NCI-H1417 treated with DMSO at 0.1 percent for 48 hours (cell line): ENCODE results near the gene MYRF.

Experiments used
- DNase-seq: peaks from one replicate; lab custom pipeline; 2025; lab: John Stamatoyannopoulos, UW

Gene MYRF

GRCh38 chr11:61776561-61777075 is 24.2 kb downstream of the MYRF start:
- DNase-seq = no peak

DNA sequence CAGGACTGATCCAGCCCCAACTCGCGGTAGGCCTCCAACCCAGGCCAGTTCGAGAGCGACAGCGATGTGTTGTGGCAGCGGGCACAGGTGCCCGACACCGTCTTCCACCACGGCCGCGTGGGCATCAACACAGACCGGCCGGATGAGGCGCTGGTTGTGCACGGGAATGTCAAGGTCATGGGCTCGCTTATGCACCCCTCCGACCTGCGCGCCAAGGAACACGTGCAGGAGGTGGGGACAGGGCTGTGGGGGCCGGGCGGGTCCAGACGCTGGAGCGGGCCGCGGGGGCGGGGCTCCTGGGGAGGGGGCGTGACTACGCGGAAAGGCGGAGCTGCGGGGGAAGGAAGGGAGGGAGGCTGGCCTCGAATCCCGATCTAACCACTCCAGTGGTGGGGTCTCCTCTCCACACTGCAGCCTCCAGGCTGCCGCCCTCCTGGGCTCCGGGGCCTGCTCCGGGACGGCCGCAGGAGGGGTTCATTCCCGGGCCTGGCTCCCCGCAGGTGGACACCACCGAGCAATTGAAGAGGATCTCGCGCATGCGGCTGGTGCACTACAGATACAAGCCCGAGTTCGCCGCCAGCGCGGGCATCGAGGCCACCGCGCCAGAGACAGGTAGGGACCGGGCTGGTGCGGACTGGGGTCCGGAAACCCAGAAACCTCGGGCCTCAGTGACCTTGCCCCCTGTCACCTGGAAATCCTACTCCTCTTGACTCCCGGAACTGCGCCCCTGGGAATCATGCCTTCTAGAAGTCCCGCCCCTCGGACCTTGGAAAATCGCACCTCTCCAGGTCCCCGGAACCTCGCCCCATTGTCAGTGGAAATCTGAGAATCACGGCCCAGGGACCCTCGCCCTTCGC is 25.0 kb downstream of the MYRF start:
- no peak for DNase-seq

DNA sequence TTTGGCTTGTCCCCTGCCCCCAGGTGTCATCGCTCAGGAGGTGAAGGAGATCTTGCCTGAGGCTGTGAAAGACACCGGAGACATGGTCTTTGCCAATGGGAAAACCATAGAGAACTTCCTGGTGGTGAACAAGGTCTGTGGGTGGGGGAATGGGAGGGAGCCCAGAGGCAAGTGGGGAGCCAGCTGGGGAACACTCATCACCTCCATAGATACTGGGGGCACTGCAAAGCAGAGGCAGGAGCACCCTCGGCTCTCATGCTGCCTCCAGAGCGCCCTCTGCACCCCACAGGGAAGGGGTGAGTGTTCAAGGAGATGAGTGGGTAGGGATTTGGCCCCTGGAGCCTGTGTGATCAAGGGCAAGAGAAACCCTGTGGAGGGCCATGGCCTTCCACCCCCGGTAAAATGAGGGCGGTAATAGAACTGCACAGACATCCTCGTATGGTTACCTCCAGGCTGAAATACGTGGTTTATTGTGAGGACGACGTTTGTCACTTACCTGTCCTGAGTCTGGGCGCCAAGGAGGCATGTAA is 26.0 kb downstream of the MYRF start:
- DNase-seq = no peak

DNA sequence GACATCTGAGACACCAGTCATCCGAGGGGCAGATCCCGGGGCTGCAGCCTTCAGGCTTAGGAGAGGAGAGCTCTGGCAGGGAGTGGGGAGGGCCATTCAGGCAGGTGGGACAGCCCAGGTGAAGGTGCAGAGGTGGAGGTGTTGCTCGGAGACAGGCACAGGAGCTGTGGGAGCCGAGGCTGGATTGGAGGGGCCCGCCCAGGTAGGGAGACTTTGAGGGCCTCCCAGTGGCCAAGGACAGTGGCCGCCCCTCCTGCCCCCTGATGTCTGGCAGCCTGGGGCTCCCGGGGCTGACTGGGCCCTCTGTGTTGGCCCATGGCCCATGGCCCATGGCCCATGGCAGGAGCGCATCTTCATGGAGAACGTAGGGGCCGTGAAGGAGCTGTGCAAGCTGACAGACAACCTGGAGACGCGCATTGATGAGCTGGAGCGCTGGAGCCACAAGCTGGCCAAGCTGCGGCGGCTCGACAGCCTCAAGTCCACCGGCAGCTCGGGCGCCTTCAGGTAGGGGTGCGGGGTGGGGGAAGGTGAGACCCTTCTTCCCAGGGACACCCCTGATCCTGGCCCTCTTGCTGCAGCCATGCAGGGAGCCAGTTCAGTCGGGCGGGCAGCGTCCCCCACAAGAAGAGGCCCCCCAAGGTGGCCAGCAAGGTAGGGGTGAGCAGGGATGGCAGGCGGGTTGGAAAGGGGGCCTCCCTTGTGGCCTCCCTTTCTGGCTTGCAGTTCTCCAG is 26.6 kb downstream of the MYRF start:
- no peak for DNase-seq

- no peak for DNase-seq
Measured at GRCh38 chr11:61779666-61780525, 27.5 kb downstream of the MYRF start.

DNA sequence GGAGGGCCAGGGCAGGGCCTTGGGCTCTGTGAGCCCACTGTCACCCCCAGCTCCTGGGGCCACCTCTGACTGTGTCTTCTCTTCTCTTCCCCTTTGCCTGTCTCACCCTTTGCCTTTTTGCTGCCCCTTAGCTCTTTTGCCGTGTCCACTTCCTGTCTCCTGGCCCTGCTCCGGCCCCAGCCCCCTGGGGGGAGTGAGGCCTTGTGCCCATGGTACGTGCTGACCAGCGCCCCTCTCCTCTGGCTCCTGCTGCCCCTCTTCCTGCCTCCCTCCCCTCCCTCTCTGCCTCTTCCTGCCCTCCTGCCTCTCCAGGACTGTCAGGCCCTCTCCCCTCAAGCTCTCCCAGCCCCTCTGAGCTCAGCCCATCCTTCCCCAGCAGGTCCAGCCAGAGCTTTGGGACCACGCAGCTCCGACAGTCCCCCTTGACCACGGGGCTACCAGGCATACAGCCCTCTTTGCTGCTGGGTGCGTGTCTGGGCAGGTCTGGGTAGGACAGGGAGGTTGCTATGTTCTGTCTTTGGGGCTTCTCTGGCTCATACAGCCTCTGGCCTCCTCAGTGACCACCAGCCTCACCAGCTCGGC is 28.2 kb downstream of the MYRF start:
- DNase-seq = no peak

DNA sequence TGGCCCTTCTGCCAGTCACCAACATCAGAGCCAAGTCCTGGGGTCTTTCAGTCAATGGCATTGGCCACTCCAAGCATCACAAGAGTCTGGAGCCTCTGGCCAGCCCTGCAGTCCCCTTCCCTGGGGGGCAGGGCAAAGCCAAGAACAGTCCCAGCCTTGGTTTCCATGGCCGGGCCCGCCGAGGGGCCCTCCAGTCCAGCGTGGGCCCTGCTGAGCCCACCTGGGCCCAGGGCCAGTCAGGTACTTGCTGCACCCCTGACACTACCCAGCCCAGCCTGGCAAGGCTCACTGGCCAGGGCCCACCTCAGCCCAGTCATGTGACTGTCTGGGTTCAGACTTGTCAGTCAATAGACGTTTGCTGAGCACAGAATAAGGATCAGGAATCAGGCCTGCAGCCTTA is 29.1 kb downstream of the MYRF start:
- no peak for DNase-seq

- no peak for DNase-seq
Measured at GRCh38 chr11:61782299-61782698, 29.9 kb downstream of the MYRF start.

GRCh38 chr11:61782841-61783240 is 30.4 kb downstream of the MYRF start:
- no peak for DNase-seq

- DNase-seq = no peak
Measured at GRCh38 chr11:61783717-61784505, 31.5 kb downstream of the MYRF start.

- DNase-seq = no peak
Measured at GRCh38 chr11:61784506-61784805, 32.0 kb downstream of the MYRF start.

DNA sequence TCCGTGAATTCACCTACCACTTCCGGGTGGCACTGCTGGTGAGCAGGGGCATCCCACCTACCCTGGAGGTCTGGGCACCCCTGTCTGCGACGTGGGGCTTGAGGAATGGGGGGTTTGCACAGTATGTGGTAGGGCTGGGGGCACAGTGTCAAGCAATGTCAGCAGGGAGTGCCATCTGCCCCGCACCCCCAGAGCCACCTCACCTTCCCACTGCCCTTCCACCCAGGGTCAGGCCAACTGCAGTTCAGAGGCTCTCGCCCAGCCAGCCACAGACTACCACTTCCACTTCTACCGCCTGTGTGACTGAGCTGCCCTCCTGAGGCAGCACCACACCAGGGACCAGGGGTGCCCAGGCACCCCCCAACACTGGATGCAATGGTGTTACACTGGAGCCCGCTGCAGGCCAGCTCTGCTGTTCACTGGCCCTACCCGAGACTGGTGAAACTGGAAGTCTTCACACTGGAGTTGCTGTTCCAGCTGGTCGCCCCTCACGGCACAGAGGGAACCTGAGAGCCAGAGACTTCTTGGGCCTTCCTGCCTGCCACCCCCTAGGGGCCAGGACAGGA is 33.5 kb downstream of the MYRF start:
- DNase-seq = no peak

- no peak for DNase-seq
Measured at GRCh38 chr11:61787928-61788491, 35.6 kb downstream of the MYRF start.

DNA sequence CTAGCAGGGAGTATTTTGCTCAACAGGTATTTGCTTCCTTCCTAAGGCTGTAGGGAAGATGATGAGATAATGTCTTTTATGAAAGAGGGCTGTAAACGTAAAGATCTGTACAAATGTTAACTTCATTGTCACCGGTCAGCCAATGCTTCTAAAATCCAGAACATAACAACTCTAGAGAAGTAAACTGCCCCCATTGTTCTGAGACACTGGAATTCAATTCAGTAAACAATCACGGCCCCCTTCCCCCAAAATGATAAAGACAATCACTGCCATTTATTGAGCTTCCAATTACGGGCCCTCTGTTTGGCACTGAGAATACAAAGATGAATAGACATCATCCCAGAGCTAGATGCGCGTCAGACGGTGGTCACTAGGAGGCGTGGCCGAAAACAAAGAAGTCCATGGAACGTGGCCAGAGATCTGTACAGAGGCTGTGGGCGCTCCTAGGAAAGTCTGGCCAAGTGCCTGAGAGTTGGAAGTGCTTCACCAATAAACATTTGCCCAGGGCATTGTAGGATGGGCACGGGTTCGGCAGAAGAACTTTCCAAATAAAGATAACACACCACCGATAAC is 39.4 kb downstream of the MYRF start:
- DNase-seq = peak; percentile 22

DNA sequence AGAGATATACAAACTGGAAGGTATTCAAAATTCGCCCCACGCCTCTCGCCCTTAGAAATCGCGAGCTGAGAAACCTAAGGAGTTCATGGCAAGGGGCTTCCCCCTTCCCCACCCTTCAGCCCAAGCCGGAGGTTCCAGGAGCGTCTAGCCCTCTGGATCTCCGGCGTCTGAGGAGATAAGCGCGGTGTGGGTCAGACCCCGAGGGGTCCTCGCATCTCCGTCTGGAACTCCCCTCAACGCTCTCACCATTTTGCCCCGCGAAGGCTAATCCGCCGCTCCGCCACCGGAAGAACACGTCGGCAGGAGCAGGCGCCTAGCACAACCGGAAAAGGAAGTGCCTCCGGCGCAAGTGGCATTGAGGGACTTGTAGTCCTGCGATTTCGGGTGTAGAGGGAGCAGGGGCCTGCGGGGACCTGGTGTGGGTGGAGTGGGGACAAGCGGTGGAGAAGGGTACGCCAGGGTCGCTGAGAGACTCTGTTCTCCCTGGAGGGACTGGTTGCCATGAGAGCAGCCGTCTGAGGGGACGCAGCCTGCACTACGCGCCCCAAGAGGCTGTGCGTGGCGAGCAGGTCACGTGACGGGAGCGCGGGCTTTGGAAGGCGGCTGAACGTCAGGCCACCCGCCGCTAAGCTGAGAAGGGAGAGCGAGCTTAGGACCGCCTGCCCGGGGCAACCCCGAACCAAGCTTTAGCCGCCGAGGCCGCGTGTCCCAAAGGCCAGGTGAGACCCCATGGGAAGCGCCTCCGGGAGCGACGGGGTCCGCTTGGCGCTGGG is 40.1 kb downstream of the MYRF start, which contains the start of the genes FEN1 and TMEM258:
FEN1 (plus strand) TSS at position 602 of the 773 bp plus-strand sequence. CDS start 2,451 bp downstream, outside the sequence.
TMEM258 (minus strand) TSS at position 290 of the 773 bp plus-strand sequence; CDS start at position 249, 41 bp downstream.
- peak; percentile 80 for DNase-seq

DNA sequence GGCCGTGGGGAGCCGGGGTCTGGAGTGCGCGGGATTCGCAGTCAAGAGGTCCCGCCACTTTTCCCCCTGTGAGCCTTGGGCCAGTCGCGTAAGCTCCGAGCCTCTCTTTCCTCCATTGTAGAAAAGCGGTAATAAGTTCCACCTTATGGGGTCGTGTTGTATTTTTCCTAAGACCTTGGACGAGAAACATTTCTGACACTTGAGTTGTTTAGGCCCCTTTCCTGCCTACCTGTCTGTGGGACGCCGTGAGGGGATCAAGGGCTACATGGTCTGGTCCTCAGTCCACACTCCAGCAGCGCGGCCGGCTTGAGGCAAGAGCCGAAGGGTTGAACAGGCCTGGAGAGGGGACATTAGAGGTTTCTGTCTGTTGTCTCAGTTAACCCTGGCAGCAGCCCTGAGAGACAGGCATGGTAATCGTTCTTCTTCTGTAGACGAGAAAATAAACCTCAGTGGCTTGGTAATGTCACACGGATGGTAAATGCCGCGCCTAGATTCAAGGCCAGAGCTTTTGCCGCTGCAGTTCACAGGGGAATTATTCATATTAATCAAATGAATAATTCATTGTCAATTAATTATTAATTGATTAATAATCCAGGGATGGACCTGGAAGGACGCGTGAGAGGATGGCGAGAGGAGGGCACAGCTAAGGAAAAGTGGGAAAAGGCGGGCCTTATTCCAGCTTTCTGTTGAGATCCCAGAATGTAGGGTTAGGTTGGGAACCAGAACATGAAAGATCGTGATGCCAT is 40.8 kb downstream of the MYRF start:
- DNase-seq = peak; percentile 14

- no peak for DNase-seq
Measured at GRCh38 chr11:61793829-61794204, 41.4 kb downstream of the MYRF start.

DNA sequence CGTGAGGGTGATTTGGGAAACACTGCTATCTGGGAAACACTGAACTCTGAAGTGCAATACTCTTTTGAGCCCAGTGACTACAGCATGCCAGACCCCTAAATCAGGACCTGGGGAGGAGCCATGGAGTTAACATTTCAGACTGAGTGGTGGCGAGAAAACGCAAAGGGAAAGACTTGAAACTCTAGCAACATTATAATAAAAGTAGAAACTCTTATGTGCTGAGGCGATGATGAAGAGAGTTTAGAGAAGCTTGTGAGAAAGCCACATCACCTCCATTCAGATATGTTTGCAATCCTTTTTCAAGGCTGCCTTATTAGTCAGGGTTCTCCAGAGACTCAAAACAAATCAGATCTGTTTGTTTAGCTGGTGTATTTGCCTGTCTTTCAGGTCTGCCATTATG is 42.1 kb downstream of the MYRF start:
- DNase-seq = no peak
